ENCODE results near the gene CTDNEP1.

Gene CTDNEP1

DNA sequence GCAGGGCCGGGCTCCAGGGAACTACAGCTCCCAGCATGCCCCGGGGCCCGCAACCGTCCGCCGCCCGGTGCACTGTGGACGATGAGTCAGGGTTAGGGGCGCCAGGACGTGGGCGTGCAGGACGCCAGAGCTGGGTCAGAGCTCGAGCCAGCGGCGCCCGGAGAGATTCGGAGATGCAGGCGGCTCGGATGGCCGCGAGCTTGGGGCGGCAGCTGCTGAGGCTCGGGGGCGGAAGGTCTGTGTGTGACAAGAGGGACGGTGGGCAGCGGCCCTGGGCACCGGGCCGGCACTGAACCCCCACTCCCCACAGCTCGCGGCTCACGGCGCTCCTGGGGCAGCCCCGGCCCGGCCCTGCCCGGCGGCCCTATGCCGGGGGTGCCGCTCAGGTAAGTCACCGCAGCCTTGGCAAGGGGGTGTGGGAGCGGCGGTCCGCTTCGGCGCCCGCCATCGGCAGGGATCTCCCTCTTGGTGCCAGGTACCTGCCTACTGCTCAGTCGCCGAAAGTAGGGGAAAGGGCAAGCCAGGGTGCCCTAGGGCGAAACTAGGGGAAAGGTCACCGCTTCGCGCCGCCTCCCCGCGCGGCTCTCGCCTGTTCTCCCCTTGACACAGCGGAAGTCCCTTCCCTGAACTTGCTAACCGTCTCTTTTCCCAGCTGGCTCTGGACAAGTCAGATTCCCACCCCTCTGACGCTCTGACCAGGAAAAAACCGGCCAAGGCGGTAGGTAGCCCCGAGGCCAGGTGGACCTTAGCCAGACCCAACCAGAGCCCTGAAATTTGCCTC, 31.5 kb downstream of the CTDNEP1 start, which contains the start of the genes ACADVL and DLG4:
Gene ACADVL, plus strand, starts transcription at position 127 of the 781 bp plus-strand sequence. Its CDS starts 47 bp downstream, at position 174.
Gene DLG4, minus strand, starts transcription at position 25 of the 781 bp plus-strand sequence.
- Histone ChIP-seq H2AFZ (ENCODE audit: low read depth, low read length) (peak within 1 kb of the TSS; percentile 62), H3K9ac (ENCODE audit: low read depth, low read length) (peak within 1 kb of the TSS; percentile 89), H3K4me3 (ENCODE audit: low read depth in 1 of 2, low read length in 2 of 2) (peak within 1 kb of the TSS; percentile 67 to 85), H3K36me3 (ENCODE audit: insufficient read depth, low read length) (peaks cover 43% of the 10 kb centered on the region), H3K9me3 (ENCODE audit: insufficient read depth, low read length, severe bottlenecking) (no peaks in the 10 kb centered on the region), H4K20me1 (ENCODE audit: insufficient read depth, low read length) (peaks cover 35% of the 10 kb centered on the region), H3K27me3 (ENCODE audit: insufficient read depth, low read length, poor library complexity) (no peaks in the 10 kb centered on the region), H3K27ac (ENCODE audit: low read length) (peak within 1 kb of the TSS; percentile 91), H3K4me2 (ENCODE audit: insufficient read depth, low read length) (peak within 1 kb of the TSS; percentile 88), H3K4me1 (ENCODE audit: insufficient read depth, low read length) (peaks cover 68% of the 10 kb centered on the region), H3K79me2 (ENCODE audit: insufficient read depth, low read length) (peaks cover 39% of the 10 kb centered on the region)
- no peak for TF ChIP-seq EZH2 (IDR thresholded peaks at IDR 0.05; ENCODE audit: borderline replicate concordance, low read depth, low read length, severe bottlenecking)
- TF ChIP-seq, protein P1, sequence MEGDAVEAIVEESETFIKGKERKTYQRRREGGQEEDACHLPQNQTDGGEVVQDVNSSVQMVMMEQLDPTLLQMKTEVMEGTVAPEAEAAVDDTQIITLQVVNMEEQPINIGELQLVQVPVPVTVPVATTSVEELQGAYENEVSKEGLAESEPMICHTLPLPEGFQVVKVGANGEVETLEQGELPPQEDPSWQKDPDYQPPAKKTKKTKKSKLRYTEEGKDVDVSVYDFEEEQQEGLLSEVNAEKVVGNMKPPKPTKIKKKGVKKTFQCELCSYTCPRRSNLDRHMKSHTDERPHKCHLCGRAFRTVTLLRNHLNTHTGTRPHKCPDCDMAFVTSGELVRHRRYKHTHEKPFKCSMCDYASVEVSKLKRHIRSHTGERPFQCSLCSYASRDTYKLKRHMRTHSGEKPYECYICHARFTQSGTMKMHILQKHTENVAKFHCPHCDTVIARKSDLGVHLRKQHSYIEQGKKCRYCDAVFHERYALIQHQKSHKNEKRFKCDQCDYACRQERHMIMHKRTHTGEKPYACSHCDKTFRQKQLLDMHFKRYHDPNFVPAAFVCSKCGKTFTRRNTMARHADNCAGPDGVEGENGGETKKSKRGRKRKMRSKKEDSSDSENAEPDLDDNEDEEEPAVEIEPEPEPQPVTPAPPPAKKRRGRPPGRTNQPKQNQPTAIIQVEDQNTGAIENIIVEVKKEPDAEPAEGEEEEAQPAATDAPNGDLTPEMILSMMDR (IDR thresholded peaks at IDR 0.05; ENCODE audit: borderline replicate concordance, extremely low read depth, low read length, poor library complexity, severe bottlenecking), result no peak
- DNase-seq, result peak; percentile 80
- ATAC-seq (ENCODE audit: insufficient read depth, low read depth), result peak; percentile 75

DNA sequence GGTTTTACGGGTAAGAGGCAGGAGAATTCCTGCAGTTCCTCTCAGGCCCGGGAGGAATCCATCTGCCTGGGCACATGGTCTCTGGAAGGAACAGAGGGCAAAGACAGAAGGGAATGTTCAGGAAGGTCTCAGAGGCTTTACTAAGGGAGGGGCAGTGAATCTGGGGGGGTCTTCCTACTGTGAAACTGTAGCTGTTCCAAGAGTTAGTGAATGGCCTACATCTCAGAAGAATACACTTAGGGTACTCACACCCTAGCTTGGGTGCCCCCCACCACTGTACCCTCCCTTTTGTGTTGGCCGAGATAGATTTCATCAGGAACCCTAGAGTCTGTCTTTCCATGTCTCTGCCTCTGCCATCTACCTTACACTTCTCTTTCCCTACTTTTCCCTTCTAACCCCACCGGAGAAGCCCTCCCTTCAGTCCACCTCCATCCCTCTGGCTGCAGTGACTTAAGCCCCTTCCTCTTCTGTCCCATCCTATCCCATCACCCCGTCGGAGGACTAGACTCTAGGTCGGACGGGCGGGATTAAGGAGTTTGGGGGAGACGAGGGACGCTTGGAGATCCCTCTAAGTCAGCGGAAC, 32.2 kb downstream of the CTDNEP1 start:
- Histone ChIP-seq H2AFZ (ENCODE audit: low read depth, low read length) (peak overlapping the region; percentile 62), H3K4me1 (ENCODE audit: insufficient read depth, low read length) (peaks cover 75% of the 10 kb centered on the region), H4K20me1 (ENCODE audit: insufficient read depth, low read length) (peaks cover 35% of the 10 kb centered on the region), H3K9me3 (ENCODE audit: insufficient read depth, low read length, severe bottlenecking) (no peaks in the 10 kb centered on the region), H3K27ac (ENCODE audit: low read length) (peak overlapping the region; percentile 91), H3K4me3 (ENCODE audit: low read depth in 1 of 2, low read length in 2 of 2) (peak overlapping the region; percentile 67 to 85; a peak in 3 of 4 replicates), H3K4me2 (ENCODE audit: insufficient read depth, low read length) (peak overlapping the region; percentile 88), H3K79me2 (ENCODE audit: insufficient read depth, low read length) (peaks cover 39% of the 10 kb centered on the region), H3K27me3 (ENCODE audit: insufficient read depth, low read length, poor library complexity) (no peaks in the 10 kb centered on the region), H3K9ac (ENCODE audit: low read depth, low read length) (peak overlapping the region; percentile 89), H3K36me3 (ENCODE audit: insufficient read depth, low read length) (peaks cover 38% of the 10 kb centered on the region)
- TF ChIP-seq, protein P1 (IDR thresholded peaks at IDR 0.05; ENCODE audit: borderline replicate concordance, extremely low read depth, low read length, poor library complexity, severe bottlenecking), result no peak
- no peak for TF ChIP-seq EZH2 (IDR thresholded peaks at IDR 0.05; ENCODE audit: borderline replicate concordance, low read depth, low read length, severe bottlenecking)
- ATAC-seq (ENCODE audit: insufficient read depth, low read depth), result no peak
- DNase-seq, result no peak

DNA sequence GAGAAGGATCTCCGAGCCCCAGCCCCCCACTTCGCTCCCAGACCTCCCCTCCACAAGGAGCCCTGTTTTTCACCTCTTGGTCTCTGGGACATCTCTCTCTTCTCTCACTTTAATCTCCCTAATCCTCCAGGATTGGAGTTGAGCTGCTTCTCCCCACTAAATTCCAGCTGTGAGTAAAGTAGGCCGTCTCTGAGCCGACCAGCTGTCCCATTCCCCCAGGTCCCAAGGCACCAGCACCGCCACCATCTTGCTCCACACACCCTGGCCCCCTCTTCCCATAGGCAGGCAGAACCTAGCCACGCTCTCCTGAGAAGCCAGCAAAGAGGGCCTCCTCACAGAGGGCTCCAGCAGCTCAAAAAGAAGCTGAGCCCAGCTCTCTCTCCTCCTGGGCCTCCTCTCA, 32.8 kb downstream of the CTDNEP1 start:
- Histone ChIP-seq H3K27me3 (ENCODE audit: insufficient read depth, low read length, poor library complexity) (no peaks in the 10 kb centered on the region), H3K79me2 (ENCODE audit: insufficient read depth, low read length) (peaks cover 39% of the 10 kb centered on the region), H3K9me3 (ENCODE audit: insufficient read depth, low read length, severe bottlenecking) (no peaks in the 10 kb centered on the region), H2AFZ (ENCODE audit: low read depth, low read length) (no peak overlapping the region), H3K4me3 (ENCODE audit: low read depth in 1 of 2, low read length in 2 of 2) (no peak overlapping the region), H4K20me1 (ENCODE audit: insufficient read depth, low read length) (peaks cover 29% of the 10 kb centered on the region), H3K4me2 (ENCODE audit: insufficient read depth, low read length) (peak overlapping the region; percentile 88), H3K27ac (ENCODE audit: low read length) (peak overlapping the region; percentile 91), H3K9ac (ENCODE audit: low read depth, low read length) (peak overlapping the region; percentile 89; the same call in 1 of the 2 replicates), H3K4me1 (ENCODE audit: insufficient read depth, low read length) (peaks cover 80% of the 10 kb centered on the region), H3K36me3 (ENCODE audit: insufficient read depth, low read length) (peaks cover 32% of the 10 kb centered on the region)
- TF ChIP-seq EZH2 (IDR thresholded peaks at IDR 0.05; ENCODE audit: borderline replicate concordance, low read depth, low read length, severe bottlenecking), result no peak
- TF ChIP-seq, protein P1 (IDR thresholded peaks at IDR 0.05; ENCODE audit: borderline replicate concordance, extremely low read depth, low read length, poor library complexity, severe bottlenecking), result no peak
- DNase-seq (no peak), ATAC-seq (ENCODE audit: insufficient read depth, low read depth) (no peak)

All from DND-41 (cell line).